K562 (cell line): Measurements from ENCODE around the gene SRSF5. TPM values are rescaled to one million over a fixed set of nuclear protein-coding genes. Genes with fewer than 3 reads are reported as not detected.
A peak's percentile ranks its signal among the peaks of the same experiment; 100 is the strongest.

Experiments
- ARNT ChIP-seq, 2 experiments: fragments of 450-650 bp; IDR thresholded peaks; 2 replicates each; pipeline ENCODE4 v1.6.1; 2016; ENCODE audit warnings: mild to moderate bottlenecking in 1 of 2
- CSDE1 ChIP-seq, 2 experiments: fragments of 450-650 bp; IDR thresholded peaks; 2 replicates each; pipeline ENCODE4 v1.6.1; 2016; ENCODE audit warnings: mild to moderate bottlenecking in 1 of 2
- ETV1 ChIP-seq: fragments of 450-650 bp; conservative IDR thresholded peaks from 2 replicates; pipeline ENCODE4 v1.6.1; 2016; ENCODE audit warnings: missing genetic modification characterization, control low read depth, low read depth, missing compliant biosample characterization
- NFE2L1 ChIP-seq: fragments of 450-650 bp; IDR thresholded peaks from 2 replicates; pipeline ENCODE4 v1.6.1; 2016; ENCODE audit warnings: missing genetic modification characterization, low read depth, mild to moderate bottlenecking, missing compliant biosample characterization, moderate library complexity, borderline replicate concordance
- SMARCA5 ChIP-seq: fragments of 450-650 bp; IDR thresholded peaks from 2 replicates; pipeline ENCODE4 v1.6.1; 2016
- polyA plus RNA-seq, 8 experiments: library from polyadenylated mRNA; depleted of rRNA in 4 of 8; stranded (reverse) in 5 of 8; unstranded in 3 of 8; fragments of >200 nt; fragmentation: Nextera tagmentation in 2 of 8; fragmentation: Illumina TruSeq in 1 of 8; extraction: Ambion mirVana in 2 of 8; extraction: Trizol in 1 of 8; gene quantifications; 2 replicates each; pipeline versions ENCODE4 v1.2.1 to v1.2.3, GENCODE V29; 2011 to 2014; ENCODE audit warnings: inconsistent platforms in 1 of 8, missing spikeins in 1 of 8
- total RNA-seq, 7 experiments: library from RNA; depleted of rRNA in 6 of 7; stranded (reverse); fragments of >200 nt in 6 of 7; fragmentation: Illumina TruSeq in 2 of 7; extraction: Trizol in 2 of 7; gene quantifications; 2 replicates each; pipeline versions ENCODE4 v1.2.1 to v1.2.3, GENCODE V29; 2011 to 2021; ENCODE audit warnings: low replicate concordance in 1 of 7
- TF ChIP-seq, protein P1 (sequence below): sonication (generic); formaldehyde crosslinking; IDR thresholded peaks from 2 replicates; pipeline ENCODE4 v1.8.0; 2022; ENCODE audit warnings: mild to moderate bottlenecking, missing genetic modification reagents
- TF ChIP-seq, protein P2 (sequence below): conservative IDR thresholded peaks from 2 replicates; pipeline ENCODE4 v1.6.1; 2011; ENCODE audit warnings: low read depth, mild to moderate bottlenecking, low read length; ENCODE audit not compliant: control insufficient read depth
- TF ChIP-seq, protein P3 (sequence below), 2 experiments: IDR thresholded peaks; 2 replicates each; pipeline ENCODE4 v1.6.1; 2011; ENCODE audit warnings: borderline replicate concordance in 1 of 2, control low read depth in 1 of 2, low read depth in 1 of 2, low read length in 1 of 2, mild to moderate bottlenecking in 1 of 2, mixed read lengths in 1 of 2, moderate library complexity in 1 of 2; ENCODE audit not compliant: insufficient read depth in 1 of 2, insufficient read length in 1 of 2, poor library complexity in 1 of 2, severe bottlenecking in 1 of 2; ENCODE audit errors: extremely low read depth in 1 of 2
- TF ChIP-seq, protein P4 (sequence below): fragments of 450-650 bp; formaldehyde crosslinking; IDR thresholded peaks from 2 replicates; pipeline ENCODE4 v1.4.0; 2022; ENCODE audit warnings: missing genetic modification characterization
- TF ChIP-seq, protein P5 (sequence below): fragments of 250-450 bp; sonication (Bioruptor Pico); IDR thresholded peaks from 2 replicates; pipeline ENCODE4 v1.4.0; 2020; ENCODE audit warnings: mild to moderate bottlenecking, moderate library complexity

SRSF5 gene
- total and polyA plus RNA-seq, 9 of the 15 experiments (the other 6 are each of a cell fraction or from before 2014, with no cell fraction given), result 108 to 460 (median 212) TPM

DNA sequence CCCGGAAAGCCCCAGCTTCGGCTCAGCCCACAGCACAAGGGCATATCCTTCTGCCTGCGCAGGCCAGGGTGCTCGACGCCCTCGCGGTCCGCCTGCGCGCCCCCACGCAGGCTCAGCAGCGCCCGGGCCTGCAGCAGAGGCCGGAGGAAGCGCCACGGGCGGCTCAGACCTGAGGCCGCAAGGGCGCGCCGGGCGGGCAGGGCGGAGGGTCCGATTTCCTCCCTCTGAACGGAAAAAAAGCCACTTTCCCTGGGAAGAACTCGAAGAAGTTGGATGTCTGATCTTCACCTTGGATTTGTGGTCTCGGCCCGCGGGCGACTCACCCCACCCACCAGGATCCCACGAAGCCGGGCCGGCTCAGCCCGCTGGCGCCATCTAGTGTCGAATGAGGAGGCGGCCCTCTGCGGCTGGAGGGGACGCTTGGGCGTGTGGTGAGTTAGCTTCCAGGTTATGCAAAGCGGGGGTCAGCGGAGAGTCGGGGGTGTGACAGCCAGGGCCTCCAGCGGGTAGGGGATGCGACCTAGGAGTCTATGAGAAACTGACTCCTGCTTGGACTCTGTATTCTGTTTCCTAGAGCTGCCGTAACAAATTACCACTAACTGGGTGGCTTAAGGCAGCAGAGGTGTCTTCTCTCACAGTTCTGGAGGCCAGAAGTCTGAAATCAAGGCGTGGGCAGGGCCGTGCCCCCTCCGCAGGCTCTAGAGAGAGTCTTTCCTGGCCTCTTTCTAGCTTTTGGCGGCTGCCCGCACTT, 40.0 kb upstream of the SRSF5 start (continued):
- TF ChIP-seq ARNT (IDR thresholded peaks at IDR 0.05) (no peak), CSDE1 (IDR thresholded peaks at IDR 0.05) (no peak), ETV1 (tag) (no peak), NFE2L1 (no peak), SMARCA5 (no peak)
- TF ChIP-seq, protein P1, sequence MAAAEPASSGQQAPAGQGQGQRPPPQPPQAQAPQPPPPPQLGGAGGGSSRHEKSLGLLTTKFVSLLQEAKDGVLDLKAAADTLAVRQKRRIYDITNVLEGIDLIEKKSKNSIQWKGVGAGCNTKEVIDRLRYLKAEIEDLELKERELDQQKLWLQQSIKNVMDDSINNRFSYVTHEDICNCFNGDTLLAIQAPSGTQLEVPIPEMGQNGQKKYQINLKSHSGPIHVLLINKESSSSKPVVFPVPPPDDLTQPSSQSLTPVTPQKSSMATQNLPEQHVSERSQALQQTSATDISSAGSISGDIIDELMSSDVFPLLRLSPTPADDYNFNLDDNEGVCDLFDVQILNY (CRISPR knock-in tag), result no peak
- TF ChIP-seq, protein P2, sequence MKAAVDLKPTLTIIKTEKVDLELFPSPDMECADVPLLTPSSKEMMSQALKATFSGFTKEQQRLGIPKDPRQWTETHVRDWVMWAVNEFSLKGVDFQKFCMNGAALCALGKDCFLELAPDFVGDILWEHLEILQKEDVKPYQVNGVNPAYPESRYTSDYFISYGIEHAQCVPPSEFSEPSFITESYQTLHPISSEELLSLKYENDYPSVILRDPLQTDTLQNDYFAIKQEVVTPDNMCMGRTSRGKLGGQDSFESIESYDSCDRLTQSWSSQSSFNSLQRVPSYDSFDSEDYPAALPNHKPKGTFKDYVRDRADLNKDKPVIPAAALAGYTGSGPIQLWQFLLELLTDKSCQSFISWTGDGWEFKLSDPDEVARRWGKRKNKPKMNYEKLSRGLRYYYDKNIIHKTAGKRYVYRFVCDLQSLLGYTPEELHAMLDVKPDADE, result no peak
- TF ChIP-seq, protein P3, sequence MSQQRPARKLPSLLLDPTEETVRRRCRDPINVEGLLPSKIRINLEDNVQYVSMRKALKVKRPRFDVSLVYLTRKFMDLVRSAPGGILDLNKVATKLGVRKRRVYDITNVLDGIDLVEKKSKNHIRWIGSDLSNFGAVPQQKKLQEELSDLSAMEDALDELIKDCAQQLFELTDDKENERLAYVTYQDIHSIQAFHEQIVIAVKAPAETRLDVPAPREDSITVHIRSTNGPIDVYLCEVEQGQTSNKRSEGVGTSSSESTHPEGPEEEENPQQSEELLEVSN (IDR thresholded peaks at IDR 0.05; ENCODE audit: borderline replicate concordance in 1 of 2, extremely low read depth in 1 of 2, insufficient read depth in 1 of 2, insufficient read length in 1 of 2, low read depth in 1 of 2, low read length in 1 of 2, poor library complexity in 1 of 2, severe bottlenecking in 1 of 2), result peak; percentile 56 to 84
- TF ChIP-seq, protein P4, sequence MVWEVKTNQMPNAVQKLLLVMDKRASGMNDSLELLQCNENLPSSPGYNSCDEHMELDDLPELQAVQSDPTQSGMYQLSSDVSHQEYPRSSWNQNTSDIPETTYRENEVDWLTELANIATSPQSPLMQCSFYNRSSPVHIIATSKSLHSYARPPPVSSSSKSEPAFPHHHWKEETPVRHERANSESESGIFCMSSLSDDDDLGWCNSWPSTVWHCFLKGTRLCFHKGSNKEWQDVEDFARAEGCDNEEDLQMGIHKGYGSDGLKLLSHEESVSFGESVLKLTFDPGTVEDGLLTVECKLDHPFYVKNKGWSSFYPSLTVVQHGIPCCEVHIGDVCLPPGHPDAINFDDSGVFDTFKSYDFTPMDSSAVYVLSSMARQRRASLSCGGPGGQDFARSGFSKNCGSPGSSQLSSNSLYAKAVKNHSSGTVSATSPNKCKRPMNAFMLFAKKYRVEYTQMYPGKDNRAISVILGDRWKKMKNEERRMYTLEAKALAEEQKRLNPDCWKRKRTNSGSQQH (CRISPR knock-in tag), result no peak
- TF ChIP-seq, protein P5, sequence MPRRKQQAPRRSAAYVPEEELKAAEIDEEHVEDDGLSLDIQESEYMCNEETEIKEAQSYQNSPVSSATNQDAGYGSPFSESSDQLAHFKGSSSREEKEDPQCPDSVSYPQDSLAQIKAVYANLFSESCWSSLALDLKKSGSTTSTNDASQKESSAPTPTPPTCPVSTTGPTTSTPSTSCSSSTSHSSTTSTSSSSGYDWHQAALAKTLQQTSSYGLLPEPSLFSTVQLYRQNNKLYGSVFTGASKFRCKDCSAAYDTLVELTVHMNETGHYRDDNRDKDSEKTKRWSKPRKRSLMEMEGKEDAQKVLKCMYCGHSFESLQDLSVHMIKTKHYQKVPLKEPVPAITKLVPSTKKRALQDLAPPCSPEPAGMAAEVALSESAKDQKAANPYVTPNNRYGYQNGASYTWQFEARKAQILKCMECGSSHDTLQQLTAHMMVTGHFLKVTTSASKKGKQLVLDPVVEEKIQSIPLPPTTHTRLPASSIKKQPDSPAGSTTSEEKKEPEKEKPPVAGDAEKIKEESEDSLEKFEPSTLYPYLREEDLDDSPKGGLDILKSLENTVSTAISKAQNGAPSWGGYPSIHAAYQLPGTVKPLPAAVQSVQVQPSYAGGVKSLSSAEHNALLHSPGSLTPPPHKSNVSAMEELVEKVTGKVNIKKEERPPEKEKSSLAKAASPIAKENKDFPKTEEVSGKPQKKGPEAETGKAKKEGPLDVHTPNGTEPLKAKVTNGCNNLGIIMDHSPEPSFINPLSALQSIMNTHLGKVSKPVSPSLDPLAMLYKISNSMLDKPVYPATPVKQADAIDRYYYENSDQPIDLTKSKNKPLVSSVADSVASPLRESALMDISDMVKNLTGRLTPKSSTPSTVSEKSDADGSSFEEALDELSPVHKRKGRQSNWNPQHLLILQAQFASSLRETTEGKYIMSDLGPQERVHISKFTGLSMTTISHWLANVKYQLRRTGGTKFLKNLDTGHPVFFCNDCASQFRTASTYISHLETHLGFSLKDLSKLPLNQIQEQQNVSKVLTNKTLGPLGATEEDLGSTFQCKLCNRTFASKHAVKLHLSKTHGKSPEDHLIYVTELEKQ (CRISPR knock-in tag), result no peak
